ENCODE data around the gene HINFP.

GRCh38 chr11:119160151-119160550 lies 38.8 kb downstream of the HINFP start:
- TF ChIP-seq CTCF (IDR thresholded peaks at IDR 0.05) (no peak), POLR2A (IDR thresholded peaks at IDR 0.05) (no peak)

All from Peyer's patch (tissue), 4 donors.